ENCODE data around the gene ING1. TPM values are rescaled to one million over a fixed set of nuclear protein-coding genes. Genes with fewer than 3 reads are reported as not detected.

The ING1 gene
- total and polyA plus RNA-seq, 2 of the 4 experiments (the other 2 are of a cell fraction): 9.1 to 13.5 TPM

DNA sequence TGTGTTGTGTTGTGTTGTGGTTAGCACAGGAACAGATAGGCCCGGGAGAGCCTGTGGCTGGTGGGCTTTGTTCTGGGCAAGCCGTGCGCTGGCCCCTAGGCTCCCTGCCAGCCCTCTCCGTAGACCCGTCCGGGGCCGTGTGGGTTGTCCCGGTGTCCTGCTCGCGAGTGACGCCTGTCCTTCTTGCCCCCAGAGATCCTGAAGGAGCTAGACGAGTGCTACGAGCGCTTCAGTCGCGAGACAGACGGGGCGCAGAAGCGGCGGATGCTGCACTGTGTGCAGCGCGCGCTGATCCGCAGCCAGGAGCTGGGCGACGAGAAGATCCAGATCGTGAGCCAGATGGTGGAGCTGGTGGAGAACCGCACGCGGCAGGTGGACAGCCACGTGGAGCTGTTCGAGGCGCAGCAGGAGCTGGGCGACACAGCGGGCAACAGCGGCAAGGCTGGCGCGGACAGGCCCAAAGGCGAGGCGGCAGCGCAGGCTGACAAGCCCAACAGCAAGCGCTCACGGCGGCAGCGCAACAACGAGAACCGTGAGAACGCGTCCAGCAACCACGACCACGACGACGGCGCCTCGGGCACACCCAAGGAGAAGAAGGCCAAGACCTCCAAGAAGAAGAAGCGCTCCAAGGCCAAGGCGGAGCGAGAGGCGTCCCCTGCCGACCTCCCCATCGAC, 5.7 kb downstream of the ING1 start:
- H3K9me3 ChIP-seq (ENCODE audit: control insufficient read depth, insufficient read depth, low read length): no peaks in the 10 kb centered on the region
- no peak overlapping the region for H3K18ac ChIP-seq (ENCODE audit: low read depth, low read length)
- intact Hi-C loops (cut with micrococcal nuclease): loop anchor here (5.0 kb wide), 1 partner anchor 38 kb away; no protein-coding TSS in a partner anchor
- dilution Hi-C loops (cut with HindIII; ENCODE audit: low sequenced_read_pairs, unreplicated experiment): no loop called here
- 96% methylated on average over 45 of the region's 61 CpGs; no CpG with 5 or more reads in 1 of the 2 experiments for WGBS, 2 experiments (ENCODE audit: extremely low coverage in 2 of 2, insufficient read length in 1 of 2)
- H3K9ac ChIP-seq (ENCODE audit: low read depth, low read length): no peak overlapping the region
- POLR2A ChIA-PET (ENCODE audit: unreplicated experiment): no interaction called here
- no peak overlapping the region for H4K8ac ChIP-seq (ENCODE audit: low read depth in 2 of 2, low read length in 2 of 2)
- BruUV-seq (replicated peaks): no TSS peak
- no peak overlapping the region for H2BK120ac ChIP-seq (ENCODE audit: low read depth, low read length)
- ATAC-seq (ENCODE audit: low read depth) (no peak), DNase-seq (no peak)
- TF ChIP-seq CEBPB (IDR thresholded peaks at IDR 0.05; ENCODE audit: low read depth, low read length): no peak
- TF ChIP-seq USF2 (IDR thresholded peaks at IDR 0.05; ENCODE audit: low read depth, low read length): no peak
- no peak for TF ChIP-seq MAZ (IDR thresholded peaks at IDR 0.05; ENCODE audit: borderline replicate concordance, low read depth, low read length)
- no peak for TF ChIP-seq SMC3 (IDR thresholded peaks at IDR 0.05; ENCODE audit: low read depth, low read length)
- TF ChIP-seq NFE2L2 (IDR thresholded peaks at IDR 0.05; ENCODE audit: low read depth, low read length): no peak
- TF ChIP-seq RAD21 (IDR thresholded peaks at IDR 0.05; ENCODE audit: low read length): no peak
- TF ChIP-seq, protein P1, sequence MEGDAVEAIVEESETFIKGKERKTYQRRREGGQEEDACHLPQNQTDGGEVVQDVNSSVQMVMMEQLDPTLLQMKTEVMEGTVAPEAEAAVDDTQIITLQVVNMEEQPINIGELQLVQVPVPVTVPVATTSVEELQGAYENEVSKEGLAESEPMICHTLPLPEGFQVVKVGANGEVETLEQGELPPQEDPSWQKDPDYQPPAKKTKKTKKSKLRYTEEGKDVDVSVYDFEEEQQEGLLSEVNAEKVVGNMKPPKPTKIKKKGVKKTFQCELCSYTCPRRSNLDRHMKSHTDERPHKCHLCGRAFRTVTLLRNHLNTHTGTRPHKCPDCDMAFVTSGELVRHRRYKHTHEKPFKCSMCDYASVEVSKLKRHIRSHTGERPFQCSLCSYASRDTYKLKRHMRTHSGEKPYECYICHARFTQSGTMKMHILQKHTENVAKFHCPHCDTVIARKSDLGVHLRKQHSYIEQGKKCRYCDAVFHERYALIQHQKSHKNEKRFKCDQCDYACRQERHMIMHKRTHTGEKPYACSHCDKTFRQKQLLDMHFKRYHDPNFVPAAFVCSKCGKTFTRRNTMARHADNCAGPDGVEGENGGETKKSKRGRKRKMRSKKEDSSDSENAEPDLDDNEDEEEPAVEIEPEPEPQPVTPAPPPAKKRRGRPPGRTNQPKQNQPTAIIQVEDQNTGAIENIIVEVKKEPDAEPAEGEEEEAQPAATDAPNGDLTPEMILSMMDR (conservative IDR thresholded peaks at IDR 0.05; ENCODE audit: low read depth, low read length): no peak
- TF ChIP-seq ELK1 (IDR thresholded peaks at IDR 0.05; ENCODE audit: borderline replicate concordance, low read depth, low read length): no peak
- TF ChIP-seq POLR2A (IDR thresholded peaks at IDR 0.05; ENCODE audit: low read depth, low read length): no peak
- no peak for TF ChIP-seq MXI1 (IDR thresholded peaks at IDR 0.05; ENCODE audit: borderline replicate concordance, low read depth, low read length)
- TF ChIP-seq CHD1 (IDR thresholded peaks at IDR 0.05; ENCODE audit: low read depth, low read length): no peak
- no peak for TF ChIP-seq MAFK (IDR thresholded peaks at IDR 0.05; ENCODE audit: low read depth, low read length)
- TF ChIP-seq RFX5 (IDR thresholded peaks at IDR 0.05; ENCODE audit: low read depth, low read length): no peak
- TF ChIP-seq BHLHE40 (IDR thresholded peaks at IDR 0.05; ENCODE audit: low read depth, low read length): no peak
- no peak for TF ChIP-seq FOS (IDR thresholded peaks at IDR 0.05; ENCODE audit: low read depth, low read length)
- no peak for TF ChIP-seq RCOR1 (IDR thresholded peaks at IDR 0.05; ENCODE audit: insufficient replicate concordance, low read length)
- no peak overlapping the region for H2AK9ac ChIP-seq (replicated peaks; ENCODE audit: low read depth, low read length, poor library complexity)
- H2AK5ac ChIP-seq (ENCODE audit: low read depth, low read length): no peak overlapping the region
- CTCF ChIA-PET: no interaction called here
- no peak overlapping the region for H2BK15ac ChIP-seq (ENCODE audit: low read depth, low read length)
- peaks cover 11% of the 10 kb centered on the region for H3K36me3 ChIP-seq (ENCODE audit: control insufficient read depth, insufficient read depth, low read length)
- H3K79me1 ChIP-seq (ENCODE audit: low read depth in 1 of 2, low read length in 2 of 2): peaks cover 7 to 54% of the 10 kb centered on the region in 2 experiments; a peak in 3 of 4 replicates
- H3K27me3 ChIP-seq (ENCODE audit: control insufficient read depth, insufficient read depth, low read length): no peaks in the 10 kb centered on the region
- in situ Hi-C loops (cut with MboI; ENCODE audit: low sequenced_read_pairs): loop anchor here (5.0 kb wide), 1 partner anchor 88 kb away; no protein-coding TSS in a partner anchor
- no peak overlapping the region for H3K4ac ChIP-seq (ENCODE audit: low read depth, low read length)
- peaks cover 9% of the 10 kb centered on the region; the same call in 1 of the 2 replicates for H3K9me1 ChIP-seq (ENCODE audit: insufficient read depth, low read length)
- no peak overlapping the region for H2AFZ ChIP-seq (replicated peaks; ENCODE audit: low read length, poor library complexity)
- H2BK5ac ChIP-seq (ENCODE audit: low read depth, low read length, poor library complexity, severe bottlenecking): no peak overlapping the region
- H4K91ac ChIP-seq (ENCODE audit: insufficient read depth, low read depth, low read length): no peak overlapping the region
- H3K4me2 ChIP-seq (ENCODE audit: low read depth, low read length): no peak overlapping the region
- no peak overlapping the region for H3K14ac ChIP-seq (replicated peaks; ENCODE audit: low read depth, low read length)
- H3K56ac ChIP-seq (ENCODE audit: extremely low read depth, insufficient read depth, low read length): no peak overlapping the region
- no peak overlapping the region for H3K4me3 ChIP-seq (ENCODE audit: insufficient read depth, low read depth, low read length)
- H4K5ac ChIP-seq (ENCODE audit: low read depth, low read length): no peak overlapping the region
- no peak overlapping the region for H3K23ac ChIP-seq (ENCODE audit: low read depth, low read length)
- peaks cover 41% of the 10 kb centered on the region for H4K20me1 ChIP-seq (ENCODE audit: insufficient read depth, low read length)
- H2BK20ac ChIP-seq (ENCODE audit: low read depth, low read length): no peak overlapping the region
- no peak overlapping the region for H3K27ac ChIP-seq (ENCODE audit: insufficient read depth, low read length)
- H3K4me1 ChIP-seq (ENCODE audit: control insufficient read depth, insufficient read depth, low read length): 0 out of 2 replicates have a peak, but pooled peaks cover 2% of the 10 kb centered on the region

All from IMR-90 (cell line).